GM12878 (cell line): ENCODE data around the gene AP5Z1. TPM values are rescaled to one million over a fixed set of nuclear protein-coding genes. Genes with fewer than 3 reads are reported as not detected.

Experiments used
- ATAC-seq: fragments of 200-7000 bp; cut with Tn5 transposase; 3 replicates; pipeline ENCODE4 v1.9.1; 2020; ENCODE audit warnings: mild to moderate bottlenecking, moderate library complexity
- BruUV-seq: library from RNA; stranded (reverse); fragments of 400-500 nt; replicated peaks from 2 replicates; lab custom pipeline; 2021; lab: Mats Ljungman, UMichigan
- CTCF ChIA-PET: fragments of 300-600 bp; sonication (Branson Sonifier 250); formaldehyde crosslinking; extraction: SDS; loops from one replicate; lab custom pipeline; 2021; ENCODE audit warnings: inconsistent platforms; lab: Yijun Ruan, JAX
- POLR2A ChIA-PET: fragments of 350-600 bp; formaldehyde crosslinking; extraction: SDS; loops from one replicate; lab custom pipeline; 2021; ENCODE audit warnings: inconsistent platforms; lab: Charles Lee
- RAD21 ChIA-PET: fragments of 300-600 bp; sonication (Branson Sonifier 250); formaldehyde crosslinking; loops from one replicate; lab custom pipeline; 2023; ENCODE audit warnings: antibody characterized with exemption; ENCODE audit not compliant: unreplicated experiment; lab: Charles Lee
- SMC1A ChIA-PET: fragments of 300-600 bp; sonication (Branson Sonifier 250); formaldehyde crosslinking; loops from one replicate; lab custom pipeline; 2023; ENCODE audit not compliant: unreplicated experiment, uncharacterized antibody; lab: Charles Lee
- DNase-seq: peaks from one replicate; pipeline ENCODE4 v3.0.0-alpha.2; 2011; ENCODE audit warnings: low read depth, low spot score
- FAIRE-seq: peaks from 3 replicates; lab custom pipeline; 2011; peaks lifted over from hg19 to GRCh38; lab: Jason Lieb, UNC
- H2AFZ ChIP-seq: 2 replicates; pipeline ENCODE4 v1.6.0; 2011; ENCODE audit warnings: low read depth, low read length, control low read depth; ENCODE audit not compliant: control insufficient read depth
- H3K27ac ChIP-seq: 2 replicates; pipeline ENCODE4 v1.5.1; 2011; ENCODE audit warnings: control low read depth; ENCODE audit not compliant: control insufficient read depth, insufficient read depth
- H3K27me3 ChIP-seq, 2 experiments: replicated peaks in 1 of 2; 2 replicates each; pipeline versions ENCODE4 v1.6.0 to v1.6.1; 2011; ENCODE audit warnings: low read length in 1 of 2; ENCODE audit not compliant: control insufficient read depth in 2 of 2, insufficient read depth in 2 of 2
- H3K36me3 ChIP-seq, 2 experiments: 2 replicates each; pipeline ENCODE4 v1.5.1; 2011; ENCODE audit warnings: low read length in 1 of 2; ENCODE audit not compliant: control insufficient read depth in 2 of 2, insufficient read depth in 2 of 2
- H3K4me1 ChIP-seq: 2 replicates; pipeline ENCODE4 v1.6.1; 2011; ENCODE audit warnings: mild to moderate bottlenecking, low read length, moderate library complexity, mixed read lengths; ENCODE audit not compliant: control insufficient read depth, insufficient read depth
- H3K4me2 ChIP-seq: 2 replicates; pipeline ENCODE4 v1.6.0; 2011; ENCODE audit warnings: control low read depth; ENCODE audit not compliant: control insufficient read depth, insufficient read depth
- H3K4me3 ChIP-seq: fragments of 200-600 bp; sonication (generic); 2 replicates; pipeline ENCODE4 v1.5.1; 2016
- H3K79me2 ChIP-seq: 2 replicates; pipeline ENCODE4 v1.6.0; 2011; ENCODE audit warnings: low read length; ENCODE audit not compliant: control insufficient read depth, insufficient read depth
- H3K9ac ChIP-seq: 2 replicates; pipeline ENCODE4 v1.8.0; 2011; ENCODE audit warnings: low read length, control low read depth, mixed read lengths; ENCODE audit not compliant: control insufficient read depth, insufficient read depth
- H3K9me3 ChIP-seq: replicated peaks from 3 replicates; pipeline ENCODE4 v1.5.1; 2011; ENCODE audit warnings: mild to moderate bottlenecking, low read length; ENCODE audit not compliant: control insufficient read depth, insufficient read depth
- H4K20me1 ChIP-seq: 2 replicates; pipeline ENCODE4 v1.6.0; 2011; ENCODE audit not compliant: control insufficient read depth, insufficient read depth
- BHLHE40 ChIP-seq, 2 experiments: fragments of 450-650 bp in 1 of 2; IDR thresholded peaks; 2 replicates each; pipeline ENCODE4 v1.6.1; 2011 to 2017; ENCODE audit warnings: low read depth in 2 of 2, borderline replicate concordance in 1 of 2, improper control_type of control experiment in 1 of 2, low read length in 1 of 2, mild to moderate bottlenecking in 1 of 2
- MLLT1 ChIP-seq: fragments of 450-650 bp; IDR thresholded peaks from 2 replicates; pipeline ENCODE4 v1.6.1; 2016; ENCODE audit warnings: mild to moderate bottlenecking
- NFXL1 ChIP-seq: fragments of 450-650 bp; IDR thresholded peaks from 2 replicates; pipeline ENCODE4 v1.6.1; 2017; ENCODE audit warnings: antibody characterized with exemption, mild to moderate bottlenecking, borderline replicate concordance
- TAF1 ChIP-seq: IDR thresholded peaks from 2 replicates; pipeline ENCODE4 v1.6.1; 2011; ENCODE audit warnings: mild to moderate bottlenecking, low read depth, low read length, borderline replicate concordance
- WGBS: methylation state at CpG from one replicate; pipeline ENCODE4 v1.1.6; 2016; ENCODE audit warnings: low lambda C conversion rate; ENCODE audit not compliant: insufficient replicate concordance, insufficient coverage; ENCODE audit errors: missing lambda C conversion rate; 5-methylcytosine and 5-hydroxymethylcytosine counted together
- in situ Hi-C: fragments of 300-500 bp; cut with MboI; formaldehyde crosslinking; loops from 9 replicates; pipeline ENCODE4 v1.14.3; 2018; ENCODE audit warnings: mixed read lengths
- intact Hi-C: fragments of 100-400 bp; cut with micrococcal nuclease; formaldehyde crosslinking; loops from one replicate; pipeline ENCODE4 v1.14.2; 2022; ENCODE audit not compliant: unreplicated experiment
- polyA plus RNA-seq, 11 experiments: library from polyadenylated mRNA; depleted of rRNA in 4 of 11; unstranded in 6 of 11; stranded (reverse) in 5 of 11; fragments of >200 nt; fragmentation: Nextera tagmentation in 4 of 11; fragmentation: Illumina TruSeq in 1 of 11; extraction: Ambion mirVana in 4 of 11; extraction: Trizol in 1 of 11; gene quantifications; 1 replicate in 1 of 11; 2 replicates in 10 of 11; pipeline versions ENCODE4 v1.2.1 to v1.2.3, GENCODE V29; 2011 to 2016; ENCODE audit warnings: inconsistent platforms in 2 of 11, missing spikeins in 2 of 11, low read depth in 1 of 11
- total RNA-seq, 4 experiments: library from RNA; depleted of rRNA in 3 of 4; stranded (reverse); fragments of >200 nt in 3 of 4; fragmentation: Illumina TruSeq in 1 of 4; extraction: Trizol in 1 of 4; gene quantifications; 2 replicates each; pipeline versions ENCODE4 v1.2.1 to v1.2.3, GENCODE V29; 2013 to 2021
- TF ChIP-seq, protein P1 (sequence below): fragments of 450-650 bp; IDR thresholded peaks from 2 replicates; pipeline ENCODE4 v1.6.1; 2017; ENCODE audit warnings: mild to moderate bottlenecking, moderate library complexity
- TF ChIP-seq, protein P2 (sequence below): fragments of 450-650 bp; IDR thresholded peaks from 2 replicates; pipeline ENCODE4 v1.6.1; 2016; ENCODE audit warnings: mild to moderate bottlenecking

The AP5Z1 gene
- total and polyA plus RNA-seq, 10 of the 15 experiments (the other 5 are each of a cell fraction or from before 2014, with no cell fraction given), result 0.37 to 43.4 (median 19.4) TPM

DNA sequence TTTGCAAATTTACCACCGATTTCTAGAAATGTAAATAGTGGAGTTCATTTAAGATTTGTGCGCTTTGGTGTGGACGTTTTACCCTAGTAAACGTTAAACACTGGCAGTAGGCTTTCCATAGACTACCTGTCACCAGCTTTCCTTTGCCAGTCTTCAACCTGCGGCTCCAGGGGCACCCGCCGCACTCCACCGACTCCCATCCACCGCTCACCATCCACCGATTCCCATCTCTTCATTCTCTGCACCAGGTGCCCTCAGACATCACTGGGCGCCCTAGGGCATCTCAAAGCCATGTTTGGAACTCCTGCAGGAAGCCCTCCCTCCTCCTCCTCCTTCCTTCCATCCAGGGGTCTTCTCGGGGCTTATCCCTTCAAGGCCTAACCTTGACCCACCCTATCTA, 1.4 kb upstream of the AP5Z1 start:
- H3K27me3 ChIP-seq, result no peaks in the 10 kb centered on the region
- intact Hi-C loops, result no loop called here
- BruUV-seq, result no TSS peak
- ChIA-PET CTCF (interaction anchor here (0.9 to 1.2 kb wide), 3 partner anchors 19 to 200 kb away, joined by 3 read pairs; no protein-coding TSS in a partner anchor), RAD21 (no interaction called here), SMC1A (no interaction called here), POLR2A (no interaction called here)
- 97% methylated on average over 12 of the region's 12 CpGs for WGBS
- peak overlapping the region; percentile 96 for H3K4me3 ChIP-seq
- no peaks in the 10 kb centered on the region for H3K9me3 ChIP-seq
- no peaks in the 10 kb centered on the region; the same call in 1 of the 2 replicates for H4K20me1 ChIP-seq
- in situ Hi-C loops, result no loop called here
- no peaks in the 10 kb centered on the region for H3K36me3 ChIP-seq
- no peak for TF ChIP-seq BHLHE40 (IDR thresholded peaks at IDR 0.05; ENCODE audit: borderline replicate concordance in 1 of 2, low read depth in 2 of 2, low read length in 1 of 2)
- TF ChIP-seq, protein P1, sequence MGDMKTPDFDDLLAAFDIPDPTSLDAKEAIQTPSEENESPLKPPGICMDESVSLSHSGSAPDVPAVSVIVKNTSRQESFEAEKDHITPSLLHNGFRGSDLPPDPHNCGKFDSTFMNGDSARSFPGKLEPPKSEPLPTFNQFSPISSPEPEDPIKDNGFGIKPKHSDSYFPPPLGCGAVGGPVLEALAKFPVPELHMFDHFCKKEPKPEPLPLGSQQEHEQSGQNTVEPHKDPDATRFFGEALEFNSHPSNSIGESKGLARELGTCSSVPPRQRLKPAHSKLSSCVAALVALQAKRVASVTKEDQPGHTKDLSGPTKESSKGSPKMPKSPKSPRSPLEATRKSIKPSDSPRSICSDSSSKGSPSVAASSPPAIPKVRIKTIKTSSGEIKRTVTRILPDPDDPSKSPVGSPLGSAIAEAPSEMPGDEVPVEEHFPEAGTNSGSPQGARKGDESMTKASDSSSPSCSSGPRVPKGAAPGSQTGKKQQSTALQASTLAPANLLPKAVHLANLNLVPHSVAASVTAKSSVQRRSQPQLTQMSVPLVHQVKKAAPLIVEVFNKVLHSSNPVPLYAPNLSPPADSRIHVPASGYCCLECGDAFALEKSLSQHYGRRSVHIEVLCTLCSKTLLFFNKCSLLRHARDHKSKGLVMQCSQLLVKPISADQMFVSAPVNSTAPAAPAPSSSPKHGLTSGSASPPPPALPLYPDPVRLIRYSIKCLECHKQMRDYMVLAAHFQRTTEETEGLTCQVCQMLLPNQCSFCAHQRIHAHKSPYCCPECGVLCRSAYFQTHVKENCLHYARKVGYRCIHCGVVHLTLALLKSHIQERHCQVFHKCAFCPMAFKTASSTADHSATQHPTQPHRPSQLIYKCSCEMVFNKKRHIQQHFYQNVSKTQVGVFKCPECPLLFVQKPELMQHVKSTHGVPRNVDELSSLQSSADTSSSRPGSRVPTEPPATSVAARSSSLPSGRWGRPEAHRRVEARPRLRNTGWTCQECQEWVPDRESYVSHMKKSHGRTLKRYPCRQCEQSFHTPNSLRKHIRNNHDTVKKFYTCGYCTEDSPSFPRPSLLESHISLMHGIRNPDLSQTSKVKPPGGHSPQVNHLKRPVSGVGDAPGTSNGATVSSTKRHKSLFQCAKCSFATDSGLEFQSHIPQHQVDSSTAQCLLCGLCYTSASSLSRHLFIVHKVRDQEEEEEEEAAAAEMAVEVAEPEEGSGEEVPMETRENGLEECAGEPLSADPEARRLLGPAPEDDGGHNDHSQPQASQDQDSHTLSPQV, result no peak
- TF ChIP-seq TAF1, result no peak
- peak; percentile 81 for TF ChIP-seq MLLT1
- TF ChIP-seq, protein P2, sequence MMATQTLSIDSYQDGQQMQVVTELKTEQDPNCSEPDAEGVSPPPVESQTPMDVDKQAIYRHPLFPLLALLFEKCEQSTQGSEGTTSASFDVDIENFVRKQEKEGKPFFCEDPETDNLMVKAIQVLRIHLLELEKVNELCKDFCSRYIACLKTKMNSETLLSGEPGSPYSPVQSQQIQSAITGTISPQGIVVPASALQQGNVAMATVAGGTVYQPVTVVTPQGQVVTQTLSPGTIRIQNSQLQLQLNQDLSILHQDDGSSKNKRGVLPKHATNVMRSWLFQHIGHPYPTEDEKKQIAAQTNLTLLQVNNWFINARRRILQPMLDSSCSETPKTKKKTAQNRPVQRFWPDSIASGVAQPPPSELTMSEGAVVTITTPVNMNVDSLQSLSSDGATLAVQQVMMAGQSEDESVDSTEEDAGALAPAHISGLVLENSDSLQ, result no peak
- TF ChIP-seq NFXL1, result no peak
- FAIRE-seq, result no peak
- H2AFZ ChIP-seq, result no peak overlapping the region
- H3K27ac ChIP-seq, result peak overlapping the region; percentile 96; the same call in 1 of the 2 replicates
- DNase-seq, result no peak
- ATAC-seq, result no peak
- peak overlapping the region; percentile 98 for H3K4me2 ChIP-seq
- H3K9ac ChIP-seq, result peak overlapping the region; percentile 98; the same call in 1 of the 2 replicates
- H3K4me1 ChIP-seq, result peaks cover 10% of the 10 kb centered on the region
- peaks cover 37% of the 10 kb centered on the region for H3K79me2 ChIP-seq
